Lower leg skin (tissue), 4 donors: ENCODE measurements around the gene SPAAR. TPM values are rescaled to one million over a fixed set of nuclear protein-coding genes. Genes with fewer than 3 reads are reported as not detected.

Experiments
- DNase-seq, 2 donors: peaks; one replicate each; pipeline ENCODE4 v3.0.0-alpha.2; 2019; ENCODE audit warnings: low spot score in 2 of 2
- H3K4me3 ChIP-seq: fragments of 200-600 bp; sonication (generic); 2 replicates; pipeline ENCODE4 v1.5.1; 2017; ENCODE audit warnings: mild to moderate bottlenecking, low read depth; ENCODE audit not compliant: poor library complexity, severe bottlenecking
- POLR2A ChIP-seq, 2 donors: fragments of 450-650 bp; IDR thresholded peaks; one replicate each; pipeline ENCODE4 v1.6.1; 2016 to 2017; ENCODE audit warnings: antibody characterized with exemption in 2 of 2, mild to moderate bottlenecking in 1 of 2, moderate library complexity in 1 of 2
- WGBS, 2 donors: methylation state at CpG; one replicate each; pipeline ENCODE4 v1.1.5; 2018; 5-methylcytosine and 5-hydroxymethylcytosine counted together
- intact Hi-C: fragments of 100-400 bp; cut with DNase I; formaldehyde crosslinking; loops from one replicate; pipeline ENCODE4 v1.15.0; 2023; ENCODE audit warnings: low total_unique reads
- total RNA-seq, 4 donors: library from RNA; depleted of rRNA; stranded (reverse); fragments of >200 nt; gene quantifications; one replicate each; pipeline ENCODE4 v1.1.0, GENCODE V29; 2016
- TF ChIP-seq, protein P1 (sequence below), 3 donors: fragments of 450-650 bp; IDR thresholded peaks; one replicate each; pipeline ENCODE4 v1.5.1; 2016; ENCODE audit warnings: antibody characterized with exemption in 3 of 3, mild to moderate bottlenecking in 3 of 3, moderate library complexity in 2 of 3

SPAAR gene
- total RNA-seq, 4 donors from 2014 or later, result 0.66 to 1.5 (median 0.95) TPM

DNA sequence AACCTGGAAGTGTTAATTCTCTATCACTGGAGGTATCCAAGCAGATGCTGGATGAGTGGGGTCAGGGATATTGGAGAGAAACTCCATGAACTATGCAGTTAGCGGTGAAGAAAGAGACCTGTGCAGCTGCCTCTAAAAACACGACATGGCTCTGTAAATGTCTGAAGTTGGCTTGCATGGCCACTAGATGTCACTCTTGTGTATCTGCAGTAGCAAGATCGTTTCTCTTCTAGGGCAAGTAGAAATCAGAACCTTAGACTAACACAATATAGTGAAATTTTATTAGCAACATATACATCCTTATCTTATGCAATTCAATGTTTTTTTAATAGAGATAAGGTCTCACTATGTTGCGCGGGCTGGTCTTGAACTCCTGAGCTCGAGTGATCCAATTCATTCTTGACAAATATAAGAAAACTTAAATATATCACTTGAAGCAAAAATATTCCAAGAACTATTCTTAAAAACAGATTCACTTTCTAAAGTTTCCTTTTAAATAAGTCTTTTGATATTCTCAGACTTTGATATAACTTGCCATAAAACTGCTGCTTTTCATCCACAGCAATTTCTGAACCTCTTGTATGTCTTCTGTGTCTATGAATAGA is 45.8 kb downstream of the SPAAR start:
- peak in 1 of 2 donors; percentile 65 for DNase-seq
- TF ChIP-seq POLR2A (IDR thresholded peaks at IDR 0.05), result no peak
- TF ChIP-seq, protein P1, sequence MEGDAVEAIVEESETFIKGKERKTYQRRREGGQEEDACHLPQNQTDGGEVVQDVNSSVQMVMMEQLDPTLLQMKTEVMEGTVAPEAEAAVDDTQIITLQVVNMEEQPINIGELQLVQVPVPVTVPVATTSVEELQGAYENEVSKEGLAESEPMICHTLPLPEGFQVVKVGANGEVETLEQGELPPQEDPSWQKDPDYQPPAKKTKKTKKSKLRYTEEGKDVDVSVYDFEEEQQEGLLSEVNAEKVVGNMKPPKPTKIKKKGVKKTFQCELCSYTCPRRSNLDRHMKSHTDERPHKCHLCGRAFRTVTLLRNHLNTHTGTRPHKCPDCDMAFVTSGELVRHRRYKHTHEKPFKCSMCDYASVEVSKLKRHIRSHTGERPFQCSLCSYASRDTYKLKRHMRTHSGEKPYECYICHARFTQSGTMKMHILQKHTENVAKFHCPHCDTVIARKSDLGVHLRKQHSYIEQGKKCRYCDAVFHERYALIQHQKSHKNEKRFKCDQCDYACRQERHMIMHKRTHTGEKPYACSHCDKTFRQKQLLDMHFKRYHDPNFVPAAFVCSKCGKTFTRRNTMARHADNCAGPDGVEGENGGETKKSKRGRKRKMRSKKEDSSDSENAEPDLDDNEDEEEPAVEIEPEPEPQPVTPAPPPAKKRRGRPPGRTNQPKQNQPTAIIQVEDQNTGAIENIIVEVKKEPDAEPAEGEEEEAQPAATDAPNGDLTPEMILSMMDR (IDR thresholded peaks at IDR 0.05), result peak in 1 of 3 donors; percentile 30
- WGBS, 2 donors, result 6 to 12% methylated on average over 6 of the region's 6 CpGs
- no peak overlapping the region for H3K4me3 ChIP-seq
- intact Hi-C loops, result loop anchor here (5.0 kb wide), 1 partner anchor 67 kb away; no protein-coding TSS in a partner anchor

DNA sequence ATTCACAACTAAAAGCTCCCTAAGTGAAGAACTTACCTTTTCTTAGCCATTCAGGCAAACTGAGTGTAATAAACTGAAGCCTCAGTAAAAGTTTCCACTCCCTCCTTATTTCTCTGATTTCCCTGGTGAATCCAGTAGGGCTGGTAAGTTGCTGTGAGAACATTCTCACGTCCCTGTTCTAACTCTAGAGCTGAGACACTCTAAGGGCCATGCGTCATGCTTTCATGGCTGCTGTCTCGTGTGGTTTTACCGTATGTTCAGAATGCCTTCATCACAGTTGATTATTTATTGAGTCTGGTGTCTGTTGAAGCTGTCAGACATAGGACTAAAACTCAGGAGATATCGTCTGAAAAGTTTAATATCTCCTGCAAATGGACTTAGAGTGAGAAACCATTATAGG is 47.4 kb downstream of the SPAAR start:
- 80 to 83% methylated on average over 5 of the region's 5 CpGs for WGBS, 2 donors
- H3K4me3 ChIP-seq, result no peak overlapping the region
- no peak for TF ChIP-seq POLR2A (IDR thresholded peaks at IDR 0.05)
- TF ChIP-seq, protein P1 (IDR thresholded peaks at IDR 0.05), result no peak
- intact Hi-C loops, result no loop called here
- no peak for DNase-seq

DNA sequence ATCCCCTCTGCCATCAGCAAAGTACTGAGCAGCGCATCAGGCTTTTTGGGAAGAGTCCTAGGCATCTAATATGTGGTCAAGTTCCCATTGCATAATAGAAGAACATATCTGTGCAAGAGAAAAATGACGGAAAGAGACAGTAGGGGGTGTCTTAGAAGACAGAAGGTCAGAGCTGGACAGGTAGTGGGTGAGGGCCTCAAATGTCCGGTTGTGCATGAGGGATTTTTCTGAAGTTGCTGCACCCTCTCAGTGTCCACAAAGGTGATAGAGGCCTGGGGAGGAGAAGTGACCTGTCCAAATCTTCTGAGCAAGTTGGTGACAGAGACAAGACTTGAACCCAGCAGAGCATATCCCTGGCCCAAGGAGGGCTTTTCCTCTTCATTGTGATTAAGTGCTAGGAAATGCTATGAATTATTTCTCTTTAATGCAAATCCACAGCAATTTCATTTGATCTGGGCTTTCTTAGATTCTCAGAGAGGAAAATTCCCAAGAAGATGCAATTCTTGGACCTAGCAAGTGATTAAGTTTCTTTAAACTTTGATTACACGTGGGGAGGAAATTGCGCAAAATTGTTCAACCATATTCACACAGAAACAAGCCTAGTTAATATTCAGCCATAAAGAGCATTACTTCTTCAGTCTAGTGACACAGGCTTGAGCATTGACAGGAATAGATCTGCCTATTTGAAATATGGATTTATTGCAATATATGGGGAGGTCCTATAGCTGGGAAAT is 49.0 kb downstream of the SPAAR start, which contains the start of gene OR2S2:
Gene OR2S2, minus strand, starts transcription at position 51 of the 734 bp plus-strand sequence. CDS start 56 bp downstream, outside the sequence.
- DNase-seq, result no peak
- H3K4me3 ChIP-seq, result no peak within 1 kb of the TSS
- intact Hi-C loops, result no loop called here
- 87 to 91% methylated on average over 5 of the region's 5 CpGs for WGBS, 2 donors
- no peak for TF ChIP-seq POLR2A (IDR thresholded peaks at IDR 0.05)
- TF ChIP-seq, protein P1 (IDR thresholded peaks at IDR 0.05), result no peak

DNA sequence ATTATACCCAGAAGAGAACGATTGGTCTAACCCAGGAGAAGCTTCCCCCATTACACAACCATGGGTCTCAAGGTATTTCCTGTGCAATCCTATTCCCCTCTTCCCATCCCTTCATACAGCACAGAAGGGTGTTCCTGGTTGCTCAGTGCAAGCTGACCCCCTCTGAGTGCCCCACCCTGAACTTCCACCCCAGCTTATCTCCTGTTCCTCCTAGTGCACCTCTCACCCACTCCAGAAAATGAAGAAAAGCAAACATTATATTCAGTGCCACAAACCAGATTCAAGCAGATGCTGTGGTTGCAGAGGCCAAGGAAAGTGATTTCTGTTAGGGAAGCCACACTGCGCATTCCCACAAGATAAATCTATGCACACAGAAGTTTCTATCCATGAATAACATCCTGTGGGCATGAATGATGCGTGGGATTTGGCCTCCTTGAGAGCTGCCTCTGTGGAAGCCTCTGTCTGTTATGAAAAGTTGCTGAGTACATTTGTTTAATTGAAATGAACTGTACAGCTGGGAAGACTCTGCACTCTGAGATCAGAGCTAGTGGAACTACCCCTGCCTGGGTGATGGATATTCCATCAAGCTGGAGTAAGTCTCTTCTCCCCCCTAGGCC is 50.9 kb downstream of the SPAAR start:
- 51 to 83% methylated on average over 3 of the region's 3 CpGs for WGBS, 2 donors
- TF ChIP-seq, protein P1 (IDR thresholded peaks at IDR 0.05), result no peak
- no peak for TF ChIP-seq POLR2A (IDR thresholded peaks at IDR 0.05)
- H3K4me3 ChIP-seq, result no peak overlapping the region
- DNase-seq, result no peak
- intact Hi-C loops, result no loop called here

Other genes with a start within 250 kb of the SPAAR start
- gene ARHGEF39, start 244.3 kb upstream of the SPAAR start, total RNA-seq, result 1 to 10 TPM in 2 of 4 donors, under 1 TPM in 2; 0.32 to 7.6 (median 0.86) TPM
- 10 to 100 TPM in 1 of 4 donors, 1 to 10 TPM in 2, under 1 TPM in 1; 0.25 to 22.2 (median 4.2) TPM for gene CA9, start 235.6 kb upstream of the SPAAR start, total RNA-seq
- 100 to 1,000 TPM in 1 of 4 donors, 10 to 100 TPM in 3; 36.3 to 190 (median 68.6) TPM for gene TPM2, start 219.6 kb upstream of the SPAAR start, total RNA-seq
- 100 to 1,000 TPM; 101 to 176 (median 155) TPM for gene TLN1, start 177.3 kb upstream of the SPAAR start, total RNA-seq
- gene CREB3, start 176.8 kb upstream of the SPAAR start, total RNA-seq, result 10 to 100 TPM; 18.2 to 26.6 (median 20.5) TPM
- gene GBA2, start 160.3 kb upstream of the SPAAR start, total RNA-seq, result 10 to 100 TPM; 53.7 to 83.3 (median 65.0) TPM
- 10 to 100 TPM; 17.1 to 26.4 (median 22.1) TPM for gene RGP1, start 160.2 kb upstream of the SPAAR start, total RNA-seq
- gene MSMP, start 155.2 kb upstream of the SPAAR start, total RNA-seq, result 1 to 10 TPM in 1 of 4 donors, under 1 TPM in 1, not detected in 2; 0.55 to 2.8 TPM
- gene NPR2, start 117.9 kb upstream of the SPAAR start, total RNA-seq, result 10 to 100 TPM; 12.2 to 20.4 (median 18.8) TPM
- gene SPAG8, start 97.2 kb upstream of the SPAAR start, total RNA-seq, result under 1 TPM in 2 of 4 donors, not detected in 2; 0.29 to 0.42 TPM
- gene HINT2, start 94.4 kb upstream of the SPAAR start, total RNA-seq, result 10 to 100 TPM; 17.8 to 27.9 (median 19.9) TPM
- not detected for gene FAM221B, start 80.8 kb upstream of the SPAAR start, total RNA-seq
- gene TMEM8B, start 80.3 kb upstream of the SPAAR start, total RNA-seq, result 1 to 10 TPM; 2.2 to 8.4 (median 5.4) TPM
- not detected for gene OR13J1, start 39.1 kb upstream of the SPAAR start, total RNA-seq
- gene HRCT1, start 3.3 kb upstream of the SPAAR start, total RNA-seq, result 1 to 10 TPM; 1.1 to 5.7 (median 3.9) TPM
- gene OR2S2, start 48.7 kb downstream of the SPAAR start, total RNA-seq, result not detected
- gene RECK, start 127.4 kb downstream of the SPAAR start, total RNA-seq, result 1 to 10 TPM; 2.1 to 9.7 (median 3.7) TPM
- gene GLIPR2, start 227.2 kb downstream of the SPAAR start, total RNA-seq, result 10 to 100 TPM in 1 of 4 donors, 1 to 10 TPM in 3; 5.2 to 10.1 (median 6.5) TPM